Neural cell (in vitro differentiated cells): ENCODE data around the gene PSMG1. TPM values are rescaled to one million over a fixed set of nuclear protein-coding genes. Genes with fewer than 3 reads are reported as not detected.

Experiments
- H2AFZ ChIP-seq: fragments of 200-600, 300-800 bp; sonication (generic), shearing (Covaris generic); 2 replicates; pipeline ENCODE4 v1.6.0; 2014; ENCODE audit warnings: low read depth, mild to moderate bottlenecking, antibody characterized with exemption, low read length, moderate library complexity
- H3F3A ChIP-seq: fragments of 200-600 bp; shearing (Covaris generic); 2 replicates; pipeline ENCODE4 v1.6.1; 2016; ENCODE audit warnings: mild to moderate bottlenecking, moderate library complexity, mixed read lengths, antibody characterized with exemption, low read length; ENCODE audit not compliant: insufficient read depth, poor library complexity, severe bottlenecking
- H3K27ac ChIP-seq: fragments of 200-600, 300-800 bp; sonication (generic), shearing (Covaris generic); 2 replicates; pipeline ENCODE4 v1.5.1; 2014; ENCODE audit warnings: mild to moderate bottlenecking, low read length, moderate library complexity
- H3K27me3 ChIP-seq: fragments of 300-800, 200-600 bp; sonication (generic), shearing (Covaris generic); 2 replicates; pipeline ENCODE4 v1.6.0; 2014; ENCODE audit warnings: mild to moderate bottlenecking, low read depth, low read length, moderate library complexity; ENCODE audit not compliant: insufficient read depth
- H3K36me3 ChIP-seq: fragments of 300-800, 200-600 bp; sonication (generic), shearing (Covaris generic); 2 replicates; pipeline ENCODE4 v1.5.1; 2014; ENCODE audit warnings: mild to moderate bottlenecking, antibody characterized with exemption, low read length, moderate library complexity; ENCODE audit not compliant: insufficient read depth
- H3K4me2 ChIP-seq: fragments of 300-800, 200-600 bp; sonication (generic), shearing (Covaris generic); 2 replicates; pipeline ENCODE4 v1.6.0; 2014; ENCODE audit warnings: mild to moderate bottlenecking, low read length
- H3K4me3 ChIP-seq: fragments of 300-800, 200-600 bp; sonication (generic), shearing (Covaris generic); 2 replicates; pipeline ENCODE4 v1.5.1; 2014; ENCODE audit warnings: mild to moderate bottlenecking, low read length, moderate library complexity
- H3K79me2 ChIP-seq: fragments of 200-600 bp; shearing (Covaris generic); replicated peaks from 2 replicates; pipeline ENCODE4 v1.6.0; 2014; ENCODE audit warnings: mild to moderate bottlenecking, low read length, moderate library complexity; ENCODE audit not compliant: insufficient read depth
- H3K9ac ChIP-seq: fragments of 300-800, 200-600 bp; sonication (generic), shearing (Covaris generic); 2 replicates; pipeline ENCODE4 v1.6.1; 2016; ENCODE audit warnings: mild to moderate bottlenecking, low read length, mixed read lengths
- H3K9me2 ChIP-seq: fragments of 200-600 bp; shearing (Covaris generic); 2 replicates; pipeline ENCODE4 v1.6.1; 2016; ENCODE audit warnings: mild to moderate bottlenecking, low read length, mixed read lengths; ENCODE audit not compliant: insufficient read depth
- H3K9me3 ChIP-seq: fragments of 200-600, 300-800 bp; sonication (generic), shearing (Covaris generic); 2 replicates; pipeline ENCODE4 v1.6.1; 2016; ENCODE audit warnings: mild to moderate bottlenecking, mixed run types, low read length, moderate library complexity, mixed read lengths
- H4K20me1 ChIP-seq: fragments of 200-600 bp; shearing (Covaris generic); 2 replicates; pipeline ENCODE4 v1.6.1; 2016; ENCODE audit warnings: mild to moderate bottlenecking, mixed run types; ENCODE audit not compliant: insufficient read depth
- EP300 ChIP-seq: fragments of 450-650 bp; conservative IDR thresholded peaks from 2 replicates; pipeline ENCODE4 v1.6.1; 2014; ENCODE audit warnings: antibody characterized with exemption, mild to moderate bottlenecking, moderate library complexity; ENCODE audit not compliant: poor library complexity, severe bottlenecking
- EZH2 ChIP-seq: fragments of 200-600, 300-800 bp; shearing (Covaris generic), sonication (generic); IDR thresholded peaks from 2 replicates; pipeline ENCODE4 v1.6.1; 2014; ENCODE audit warnings: antibody characterized with exemption, low read length, borderline replicate concordance, mild to moderate bottlenecking; ENCODE audit not compliant: insufficient read depth, poor library complexity, severe bottlenecking
- MXI1 ChIP-seq: fragments of 450-650 bp; conservative IDR thresholded peaks from 2 replicates; pipeline ENCODE4 v1.6.1; 2014; ENCODE audit warnings: antibody characterized with exemption, mild to moderate bottlenecking; ENCODE audit not compliant: poor library complexity, severe bottlenecking
- POLR2AphosphoS5 ChIP-seq: IDR thresholded peaks from 2 replicates; pipeline ENCODE4 v1.6.1; 2012
- RAD21 ChIP-seq: fragments of 450-650 bp; conservative IDR thresholded peaks from 2 replicates; pipeline ENCODE4 v1.6.1; 2014; ENCODE audit warnings: antibody characterized with exemption, mild to moderate bottlenecking, moderate library complexity
- REST ChIP-seq: IDR thresholded peaks from 2 replicates; pipeline ENCODE4 v1.6.1; 2012; ENCODE audit warnings: borderline replicate concordance
- SMC3 ChIP-seq: fragments of 450-650 bp; conservative IDR thresholded peaks from 2 replicates; pipeline ENCODE4 v1.6.1; 2014; ENCODE audit warnings: antibody characterized with exemption, mild to moderate bottlenecking, moderate library complexity; ENCODE audit not compliant: poor library complexity
- TAF1 ChIP-seq: IDR thresholded peaks from 2 replicates; pipeline ENCODE4 v1.6.1; 2012; ENCODE audit warnings: low read depth
- polyA plus RNA-seq: library from polyadenylated mRNA; depleted of rRNA; stranded (reverse); fragments of >200 nt; gene quantifications from 2 replicates; pipeline ENCODE4 v1.2.3, GENCODE V29; 2014
- TF ChIP-seq, protein P1 (sequence below): fragments of 450-650 bp; IDR thresholded peaks from 2 replicates; pipeline ENCODE4 v1.5.1; 2014; ENCODE audit warnings: antibody characterized with exemption, mild to moderate bottlenecking, moderate library complexity; ENCODE audit not compliant: poor library complexity, severe bottlenecking

Gene PSMG1
- polyA plus RNA-seq, 1 donor from 2014 or later = 45.2 TPM

DNA sequence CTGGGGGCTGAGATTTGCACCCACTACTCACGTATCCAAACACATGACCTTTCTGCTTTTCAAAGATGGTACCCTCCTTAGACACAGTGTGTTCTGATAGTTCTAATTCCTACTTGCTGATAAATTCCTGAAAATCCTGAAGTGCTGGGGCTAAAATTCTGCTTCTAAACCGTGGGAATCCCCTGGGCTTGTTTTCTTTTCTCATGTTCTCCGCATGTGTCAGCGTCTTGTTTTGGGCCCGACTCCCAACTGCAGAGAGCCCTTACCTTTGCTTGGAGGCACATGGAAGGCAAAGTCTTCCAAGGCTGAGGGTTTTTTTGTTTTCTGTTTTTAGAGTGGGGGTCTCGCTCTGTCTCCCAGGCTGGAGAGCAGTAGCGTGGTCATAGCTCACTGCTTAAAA is 27.2 kb downstream of the PSMG1 start:
- Histone ChIP-seq H3K27me3 (no peaks in the 10 kb centered on the region), H3K9me2 (no peaks in the 10 kb centered on the region), H3K79me2 (no peaks in the 10 kb centered on the region), H3K9ac (no peak overlapping the region), H2AFZ (no peak overlapping the region), H3K9me3 (no peaks in the 10 kb centered on the region), H3K4me2 (no peak overlapping the region), H4K20me1 (no peaks in the 10 kb centered on the region), H3K36me3 (no peaks in the 10 kb centered on the region), H3K27ac (no peak overlapping the region), H3F3A (no peaks in the 10 kb centered on the region), H3K4me3 (no peak overlapping the region)
- TF ChIP-seq RAD21 (no peak), EZH2 (no peak), TAF1 (no peak), SMC3 (no peak), MXI1 (no peak), POLR2AphosphoS5 (no peak), EP300 (no peak), REST (no peak)
- TF ChIP-seq, protein P1, sequence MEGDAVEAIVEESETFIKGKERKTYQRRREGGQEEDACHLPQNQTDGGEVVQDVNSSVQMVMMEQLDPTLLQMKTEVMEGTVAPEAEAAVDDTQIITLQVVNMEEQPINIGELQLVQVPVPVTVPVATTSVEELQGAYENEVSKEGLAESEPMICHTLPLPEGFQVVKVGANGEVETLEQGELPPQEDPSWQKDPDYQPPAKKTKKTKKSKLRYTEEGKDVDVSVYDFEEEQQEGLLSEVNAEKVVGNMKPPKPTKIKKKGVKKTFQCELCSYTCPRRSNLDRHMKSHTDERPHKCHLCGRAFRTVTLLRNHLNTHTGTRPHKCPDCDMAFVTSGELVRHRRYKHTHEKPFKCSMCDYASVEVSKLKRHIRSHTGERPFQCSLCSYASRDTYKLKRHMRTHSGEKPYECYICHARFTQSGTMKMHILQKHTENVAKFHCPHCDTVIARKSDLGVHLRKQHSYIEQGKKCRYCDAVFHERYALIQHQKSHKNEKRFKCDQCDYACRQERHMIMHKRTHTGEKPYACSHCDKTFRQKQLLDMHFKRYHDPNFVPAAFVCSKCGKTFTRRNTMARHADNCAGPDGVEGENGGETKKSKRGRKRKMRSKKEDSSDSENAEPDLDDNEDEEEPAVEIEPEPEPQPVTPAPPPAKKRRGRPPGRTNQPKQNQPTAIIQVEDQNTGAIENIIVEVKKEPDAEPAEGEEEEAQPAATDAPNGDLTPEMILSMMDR = no peak

- H3K9me3 ChIP-seq = no peaks in the 10 kb centered on the region
- no peak overlapping the region for H3K27ac ChIP-seq
- H3K9ac ChIP-seq = no peak overlapping the region
- H3K27me3 ChIP-seq = no peaks in the 10 kb centered on the region
- no peaks in the 10 kb centered on the region for H3F3A ChIP-seq
- H3K4me3 ChIP-seq = no peak overlapping the region
- H2AFZ ChIP-seq = no peak overlapping the region
- H3K79me2 ChIP-seq = no peaks in the 10 kb centered on the region
- H3K4me2 ChIP-seq = no peak overlapping the region
- H3K36me3 ChIP-seq = no peaks in the 10 kb centered on the region
- H4K20me1 ChIP-seq = no peaks in the 10 kb centered on the region
- no peak for TF ChIP-seq REST
- TF ChIP-seq SMC3 = no peak
- no peak for TF ChIP-seq POLR2AphosphoS5
- no peak for TF ChIP-seq TAF1
- TF ChIP-seq, protein P1 = no peak
- no peak for TF ChIP-seq MXI1
- H3K9me2 ChIP-seq = no peaks in the 10 kb centered on the region
Measured at GRCh38 chr21:39155578-39155977, 27.7 kb downstream of the PSMG1 start.
